ENCODE measurements around the gene NRG3.

The NRG3 gene

DNA sequence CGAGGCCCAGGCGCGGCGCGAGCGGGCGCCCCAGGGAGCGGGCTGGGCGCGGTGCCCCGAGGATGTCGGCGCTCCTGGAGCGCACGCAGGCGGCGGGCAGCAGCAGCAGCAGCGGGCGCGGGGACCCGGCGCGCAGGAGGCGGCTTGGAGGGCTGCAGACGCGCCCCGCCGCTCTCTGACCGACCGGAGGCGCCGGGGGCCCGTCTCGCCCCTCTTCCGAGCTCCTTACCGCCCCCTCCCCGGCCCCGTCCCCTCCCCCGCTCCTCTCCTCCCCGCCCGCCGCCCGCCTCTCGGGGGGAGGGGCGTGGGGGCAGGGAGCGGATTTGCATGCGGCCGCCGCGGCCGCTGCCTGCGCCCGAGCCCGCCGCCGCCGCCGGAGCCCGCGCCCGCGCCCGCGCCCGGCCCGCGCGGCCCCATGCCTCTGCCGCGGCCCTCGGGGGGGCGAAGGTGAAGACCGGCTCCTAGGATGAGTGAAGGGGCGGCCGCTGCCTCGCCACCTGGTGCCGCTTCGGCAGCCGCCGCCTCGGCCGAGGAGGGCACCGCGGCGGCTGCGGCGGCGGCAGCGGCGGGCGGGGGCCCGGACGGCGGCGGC, at the start of gene NRG3:
Gene NRG3 (plus strand): TSS at position 320 of the 592 bp plus-strand sequence.
- no peak for DNase-seq

DNA sequence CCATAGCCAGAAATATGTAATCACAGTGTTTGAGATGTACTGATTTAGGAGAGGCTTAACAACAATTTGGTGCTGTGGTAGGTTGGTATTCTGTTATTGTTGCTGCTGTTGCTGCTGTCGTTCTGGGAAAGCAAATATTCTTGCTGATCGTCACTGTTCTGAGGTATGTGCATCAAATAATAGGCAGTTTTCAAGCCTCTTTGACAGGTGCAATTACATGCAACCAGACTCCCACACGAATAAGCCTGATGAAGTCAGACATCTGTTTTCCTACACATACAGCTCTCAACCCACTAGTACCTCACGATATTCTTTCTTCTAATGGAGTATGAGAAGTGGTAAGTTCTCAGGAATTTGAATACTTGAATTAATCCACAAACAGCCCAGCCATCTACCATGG, 46.7 kb upstream of the NRG3 start:
- no peak for DNase-seq

DNA sequence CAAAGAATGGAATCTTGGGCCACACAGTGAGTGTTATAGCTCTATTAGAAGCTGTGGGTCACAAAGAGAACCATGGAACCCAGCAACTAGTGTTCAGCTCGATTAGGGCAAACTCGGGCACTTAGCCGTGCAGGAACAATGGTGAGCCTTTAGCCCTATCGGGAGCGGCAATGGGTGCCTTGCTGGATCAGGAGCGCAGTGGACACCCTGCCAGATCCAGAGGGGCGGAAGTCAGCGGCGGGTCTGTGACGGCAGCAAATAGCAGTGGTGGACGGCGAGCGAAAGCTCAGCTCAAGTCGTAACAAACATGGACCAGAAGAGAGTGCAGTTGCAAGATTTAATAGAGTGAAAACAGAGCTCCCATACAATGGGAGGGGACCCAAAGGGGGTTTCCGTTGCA, 43.9 kb upstream of the NRG3 start:
- no peak for DNase-seq

DNA sequence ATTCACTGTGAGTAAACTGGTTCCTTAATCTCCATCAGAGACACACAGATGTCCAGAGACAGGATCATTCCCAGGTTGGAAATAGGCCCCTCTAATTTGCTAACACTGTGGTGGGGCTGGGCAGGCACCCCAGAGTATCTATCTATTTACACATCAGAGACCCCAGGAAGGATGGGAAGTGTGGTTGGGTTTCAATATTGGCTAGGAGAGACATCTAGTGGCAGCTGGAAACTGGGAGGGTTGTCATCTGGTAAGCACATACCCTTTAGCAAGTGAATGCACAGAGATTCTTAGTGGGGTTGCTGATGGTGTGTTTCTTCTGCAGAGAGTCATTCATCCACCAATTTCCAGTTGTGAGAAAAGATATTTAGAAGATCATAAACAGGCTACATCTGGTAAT, 36.0 kb upstream of the NRG3 start:
- DNase-seq, result no peak

DNA sequence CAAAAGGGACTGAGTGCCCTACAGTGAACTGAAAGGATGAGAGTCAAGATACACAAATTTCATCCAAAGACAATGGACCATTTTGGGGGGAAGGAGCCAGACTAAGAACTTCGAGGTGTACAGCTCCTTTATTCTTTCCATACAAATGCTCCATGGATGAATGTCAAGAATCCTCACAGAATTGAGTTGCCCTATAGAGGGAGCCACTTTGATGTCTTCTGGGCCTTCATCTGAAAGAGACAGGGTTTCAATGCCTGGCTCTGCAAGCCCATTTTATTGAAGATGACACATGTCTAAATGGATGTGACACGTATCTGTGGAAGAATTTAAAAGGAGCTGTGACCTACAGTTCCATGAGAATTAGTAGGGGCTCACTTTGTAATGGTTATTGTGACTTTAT, 32.0 kb upstream of the NRG3 start:
- no peak for DNase-seq

DNA sequence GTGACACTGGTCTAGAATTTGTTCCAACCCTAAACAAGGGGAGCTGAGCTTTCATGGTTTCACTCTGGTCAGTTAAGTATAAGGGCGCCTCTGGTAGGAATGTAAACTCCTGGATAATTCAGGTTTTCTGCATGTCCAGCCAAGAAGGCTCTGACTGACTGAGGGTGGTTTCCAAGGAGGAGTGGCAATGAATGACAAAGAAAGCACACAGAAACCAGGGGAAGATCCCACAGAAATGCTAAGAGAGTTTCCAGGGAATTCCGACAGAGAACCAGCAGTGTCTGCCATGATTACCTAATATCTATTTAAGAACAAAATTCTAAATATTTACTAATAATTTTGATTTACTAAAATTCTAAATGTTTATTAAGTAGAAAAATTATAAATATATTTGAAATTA, 27.3 kb upstream of the NRG3 start:
- peak in 2 of 3 donors; percentile 1 to 12 for DNase-seq

DNA sequence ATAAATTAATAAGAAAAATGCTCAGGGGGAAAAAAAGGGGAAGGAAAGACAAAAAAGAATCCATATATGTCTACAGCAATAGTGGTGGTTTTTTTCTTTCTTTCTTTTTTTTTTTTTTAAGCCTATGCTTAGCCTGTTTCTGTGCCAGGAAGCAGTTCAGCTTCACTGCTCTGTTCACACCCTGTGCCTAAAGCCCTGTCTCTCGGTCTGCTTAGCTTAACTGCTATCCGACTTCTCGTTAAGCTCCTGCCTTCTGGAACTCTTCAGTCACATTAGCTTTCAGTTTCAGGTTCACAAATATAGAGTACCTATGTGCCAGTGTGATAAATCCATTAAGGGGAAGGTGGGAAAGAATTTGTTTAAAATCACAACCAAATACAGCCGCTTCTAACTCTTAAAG, 26.5 kb upstream of the NRG3 start:
- no peak for DNase-seq

DNA sequence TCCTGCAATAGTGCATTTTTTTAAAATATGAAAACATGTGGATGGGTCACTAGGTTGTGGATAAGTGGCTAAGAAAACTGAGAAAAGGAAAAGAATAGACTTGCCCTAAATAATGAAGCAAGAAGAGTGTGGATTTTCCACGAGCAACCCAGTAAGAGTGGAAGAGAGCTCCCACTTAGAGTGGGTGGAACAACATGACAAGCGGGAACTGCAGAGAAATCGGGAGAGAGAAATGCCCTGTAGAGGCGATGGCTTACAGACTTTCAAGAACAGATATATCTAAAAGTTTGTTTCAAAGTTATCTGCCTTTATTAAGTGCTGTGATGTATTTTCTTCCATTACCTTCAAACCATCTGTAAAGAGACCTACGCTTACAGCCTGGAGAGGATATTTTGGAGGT, 26.1 kb upstream of the NRG3 start:
- DNase-seq, result peak in 1 of 3 donors; percentile 10

DNA sequence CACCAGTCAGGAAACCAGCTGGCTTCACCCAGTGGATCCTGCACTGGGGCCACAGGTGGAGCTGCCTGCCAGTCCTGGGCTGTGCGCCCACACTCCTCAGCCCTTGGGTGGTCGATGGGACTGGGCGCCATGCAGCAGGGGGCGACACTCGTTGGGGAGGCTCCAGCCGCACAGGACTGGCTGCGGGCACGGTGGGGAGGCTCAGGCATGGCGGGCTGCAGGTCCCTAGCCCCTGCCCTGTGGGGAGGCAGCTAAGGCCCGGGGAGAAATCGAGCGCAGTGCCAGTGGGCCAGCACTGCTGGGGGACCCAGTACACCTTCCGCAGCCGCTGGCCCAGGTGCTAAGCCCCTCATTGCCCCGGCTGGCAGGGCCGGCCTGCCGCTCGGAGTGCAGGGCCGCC, 12.4 kb upstream of the NRG3 start:
- DNase-seq, result no peak

DNA sequence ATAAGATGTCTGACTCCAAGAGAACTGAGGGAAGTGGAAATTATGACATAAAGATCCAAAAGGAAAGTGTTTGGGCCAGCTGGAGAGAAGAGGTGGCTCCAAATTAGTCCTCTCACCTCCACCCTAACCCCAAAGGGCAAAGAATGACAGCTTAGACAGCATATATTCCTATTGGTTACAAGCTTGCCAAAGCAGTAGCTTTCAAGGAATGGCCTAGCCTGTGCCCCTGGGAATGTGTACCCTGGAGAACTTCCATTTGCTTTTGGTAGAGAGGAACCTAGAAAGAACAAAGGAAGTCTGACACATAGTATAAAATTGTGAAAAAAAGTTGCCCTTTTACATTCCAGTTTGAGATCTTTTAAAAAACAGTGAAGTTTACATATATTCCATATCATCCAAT, 11.2 kb upstream of the NRG3 start:
- no peak for DNase-seq

DNA sequence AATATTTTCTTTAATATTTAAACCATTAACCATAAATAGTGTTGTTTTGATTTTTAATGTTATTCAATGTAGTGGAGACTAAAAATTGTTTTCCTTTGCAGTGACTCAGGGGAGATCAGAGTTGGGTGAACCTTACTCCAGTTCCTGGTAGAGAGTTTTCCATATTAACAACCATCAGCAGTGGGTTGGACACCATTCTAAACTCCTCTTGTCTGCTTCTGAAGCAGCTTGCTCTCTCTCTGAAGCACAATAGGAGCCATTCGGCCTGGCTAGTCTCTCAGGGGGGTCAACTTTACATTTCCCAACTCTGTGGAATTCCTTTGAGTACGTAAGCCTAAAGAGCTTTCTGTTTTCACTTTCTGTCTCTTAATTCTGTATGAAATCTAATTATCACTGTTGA, 9.4 kb upstream of the NRG3 start:
- DNase-seq, result no peak

DNA sequence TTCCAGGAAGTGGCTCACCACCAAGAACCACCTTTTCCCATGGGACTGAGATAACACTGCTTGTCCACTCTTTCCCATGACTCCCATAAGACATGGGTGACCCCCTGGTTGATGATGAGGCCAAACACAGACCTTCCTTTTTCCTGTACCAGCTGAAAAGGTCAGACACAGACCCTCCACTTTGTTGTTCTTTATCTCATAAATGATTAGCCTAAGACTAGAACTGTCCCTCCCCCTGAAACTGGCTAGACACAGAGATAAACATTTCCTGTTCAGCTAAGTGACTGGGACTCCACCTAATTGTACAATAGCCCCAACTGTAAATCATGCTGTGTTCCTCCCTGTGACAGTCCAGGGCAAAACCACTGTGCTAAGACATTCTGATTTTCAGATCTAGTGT, 8.2 kb upstream of the NRG3 start:
- DNase-seq, result no peak

DNA sequence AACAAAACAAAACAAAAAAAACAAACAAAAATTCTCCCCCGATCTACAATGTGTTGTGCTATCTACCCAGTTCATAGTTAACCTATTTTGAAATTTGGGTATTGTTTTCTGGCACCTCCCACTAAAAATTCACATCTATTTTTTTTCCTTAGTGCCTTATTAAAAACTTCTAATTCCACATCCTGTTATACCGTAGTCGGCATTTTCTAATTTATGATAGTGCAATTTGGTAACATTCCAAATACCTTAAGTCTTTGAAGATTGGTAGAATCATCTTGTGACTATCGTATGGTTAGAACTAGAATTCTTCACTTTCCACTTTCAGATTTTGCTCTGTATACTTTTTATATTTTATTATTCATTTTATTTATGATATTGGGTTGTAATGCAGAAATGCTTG, 4.5 kb upstream of the NRG3 start:
- no peak for DNase-seq

DNA sequence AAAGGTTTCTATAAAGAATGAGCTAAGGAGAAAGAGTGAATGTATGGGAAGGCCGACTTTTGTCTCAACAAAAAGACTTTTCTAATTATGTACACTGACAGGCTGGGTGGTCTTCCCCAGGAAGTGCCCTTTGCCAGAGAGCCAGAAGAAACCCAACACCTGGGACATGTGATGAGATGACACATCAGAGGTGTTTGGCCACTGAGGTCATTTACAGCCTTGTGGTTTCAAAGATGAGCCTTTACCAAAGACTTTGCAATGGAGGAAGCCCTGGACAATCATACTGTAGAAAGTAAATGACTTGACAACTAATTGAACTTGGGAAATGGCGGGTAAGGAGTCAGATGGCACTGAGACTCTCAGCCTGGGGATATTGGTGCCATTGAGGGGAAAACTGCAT, 3.4 kb upstream of the NRG3 start:
- DNase-seq, result no peak

DNA sequence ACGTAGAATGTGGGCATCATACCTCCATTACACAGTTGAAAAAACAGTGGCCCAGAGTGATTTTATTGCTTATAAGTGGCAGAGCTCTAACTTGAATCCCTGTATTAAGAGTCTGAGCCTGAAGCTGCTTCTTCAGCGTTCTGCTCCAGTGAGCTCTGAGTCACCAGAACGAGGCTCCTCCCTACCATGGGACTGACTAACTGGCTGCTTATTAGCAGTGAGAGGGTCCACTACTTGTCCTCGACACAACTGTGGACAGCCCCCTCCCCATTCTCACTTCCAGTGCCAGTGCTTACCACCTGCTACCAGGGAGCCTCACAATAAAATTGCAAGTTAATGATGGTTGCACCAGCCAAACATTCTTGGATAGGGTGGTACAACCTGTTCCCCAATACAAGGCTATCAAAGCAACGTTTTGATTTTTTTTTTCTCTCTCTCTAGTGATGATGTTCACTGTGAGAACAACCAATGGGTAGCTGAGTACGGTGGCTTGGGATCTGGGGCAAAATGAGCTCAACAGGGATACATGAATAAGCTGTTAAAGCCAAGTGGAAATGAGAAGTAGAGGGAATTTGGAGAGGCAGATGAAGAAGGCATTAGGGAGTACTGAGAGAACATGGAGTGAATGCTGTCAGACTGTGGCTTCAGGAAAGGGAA, 2.7 kb upstream of the NRG3 start:
- DNase-seq, result no peak

DNA sequence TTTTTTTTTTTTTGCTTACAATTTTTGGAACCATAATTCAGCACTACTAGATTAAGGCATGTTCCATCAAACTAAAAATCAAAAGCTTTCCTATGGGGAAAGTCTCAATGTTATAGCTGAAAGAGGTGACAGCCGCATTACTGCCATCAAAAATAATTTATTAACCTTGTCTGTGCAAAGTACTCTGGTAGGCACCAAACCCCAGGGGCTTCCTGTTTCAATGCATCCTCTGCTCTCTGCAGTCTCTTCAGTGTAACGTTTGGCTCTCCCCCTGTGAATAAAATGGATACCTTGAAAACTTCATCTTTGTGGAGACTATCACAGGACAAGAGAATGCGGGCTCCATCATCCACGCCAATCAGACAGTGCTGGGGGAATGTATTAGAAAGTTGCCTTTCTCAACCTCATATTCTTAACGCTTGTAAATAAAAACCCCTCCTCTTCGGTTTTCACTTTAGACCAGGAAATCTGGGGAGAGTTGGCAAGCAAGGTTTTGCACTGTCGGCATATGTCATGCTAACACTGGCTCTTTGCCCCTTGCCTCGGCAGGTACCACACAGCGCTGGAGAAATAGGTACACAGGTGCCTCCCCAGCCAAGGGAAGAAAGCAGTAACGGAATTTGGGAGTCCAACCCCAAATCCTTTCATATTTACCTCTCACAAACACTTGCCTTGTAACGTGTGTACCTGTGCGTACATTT, 1.6 kb upstream of the NRG3 start:
- no peak for DNase-seq

DNA sequence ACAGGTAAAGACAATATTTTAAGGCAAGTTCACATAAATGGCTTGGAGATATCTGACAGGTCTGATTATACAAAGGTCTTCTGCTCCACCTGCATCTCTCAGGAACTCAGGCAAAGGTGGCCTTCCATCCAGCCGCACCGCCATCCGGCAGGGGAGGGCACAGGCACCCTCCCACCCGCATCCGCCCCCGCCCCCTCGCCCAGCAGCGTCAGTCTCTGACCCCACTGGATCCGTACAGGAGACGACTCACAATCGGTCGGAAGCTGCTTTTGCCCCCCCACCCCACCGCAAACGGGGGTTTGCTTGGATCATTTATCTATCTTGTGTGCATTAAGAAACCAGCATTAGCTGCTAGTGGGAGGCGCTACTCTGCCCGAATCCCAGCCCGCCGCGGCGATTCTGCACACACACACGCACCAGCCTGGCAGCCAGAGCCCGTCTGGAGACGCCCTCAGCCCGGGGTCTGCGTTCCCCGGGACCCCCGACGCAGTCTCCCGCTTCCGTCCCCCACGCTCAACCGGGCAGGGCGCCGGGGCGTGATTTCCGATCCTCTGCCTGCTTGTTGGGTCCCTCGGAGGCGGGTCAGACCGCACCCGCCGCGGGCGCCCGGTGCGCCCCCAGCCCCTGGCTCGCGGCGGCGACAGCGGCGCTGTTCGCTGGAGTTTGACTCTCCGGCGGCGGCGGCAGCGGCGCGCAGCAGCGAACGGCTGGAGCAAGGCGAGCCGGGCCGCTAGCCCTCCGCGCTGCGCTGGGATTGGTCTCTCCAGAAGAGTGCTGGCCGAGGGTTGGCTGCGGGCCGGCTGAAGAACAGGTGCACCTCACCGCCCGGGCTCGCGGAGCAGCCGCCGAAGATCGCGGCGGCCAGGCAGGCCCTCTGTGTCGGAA, 820 bp upstream of the NRG3 start:
- DNase-seq, result no peak

DNA sequence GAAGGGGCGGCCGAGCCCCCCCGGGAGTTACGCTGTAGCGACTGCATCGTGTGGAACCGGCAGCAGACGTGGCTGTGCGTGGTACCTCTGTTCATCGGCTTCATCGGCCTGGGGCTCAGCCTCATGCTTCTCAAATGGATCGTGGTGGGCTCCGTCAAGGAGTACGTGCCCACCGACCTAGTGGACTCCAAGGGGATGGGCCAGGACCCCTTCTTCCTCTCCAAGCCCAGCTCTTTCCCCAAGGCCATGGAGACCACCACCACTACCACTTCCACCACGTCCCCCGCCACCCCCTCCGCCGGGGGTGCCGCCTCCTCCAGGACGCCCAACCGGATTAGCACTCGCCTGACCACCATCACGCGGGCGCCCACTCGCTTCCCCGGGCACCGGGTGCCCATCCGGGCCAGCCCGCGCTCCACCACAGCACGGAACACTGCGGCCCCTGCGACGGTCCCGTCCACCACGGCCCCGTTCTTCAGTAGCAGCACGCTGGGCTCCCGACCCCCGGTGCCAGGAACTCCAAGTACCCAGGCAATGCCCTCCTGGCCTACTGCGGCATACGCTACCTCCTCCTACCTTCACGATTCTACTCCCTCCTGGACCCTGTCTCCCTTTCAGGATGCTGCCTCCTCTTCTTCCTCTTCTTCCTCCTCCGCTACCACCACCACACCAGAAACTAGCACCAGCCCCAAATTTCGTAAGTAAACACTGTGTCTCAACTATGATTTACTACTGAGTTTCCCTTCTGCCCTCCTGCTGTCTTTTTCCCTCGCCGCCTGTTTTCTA, 666 bp downstream of the NRG3 start:
- DNase-seq, result no peak

DNA sequence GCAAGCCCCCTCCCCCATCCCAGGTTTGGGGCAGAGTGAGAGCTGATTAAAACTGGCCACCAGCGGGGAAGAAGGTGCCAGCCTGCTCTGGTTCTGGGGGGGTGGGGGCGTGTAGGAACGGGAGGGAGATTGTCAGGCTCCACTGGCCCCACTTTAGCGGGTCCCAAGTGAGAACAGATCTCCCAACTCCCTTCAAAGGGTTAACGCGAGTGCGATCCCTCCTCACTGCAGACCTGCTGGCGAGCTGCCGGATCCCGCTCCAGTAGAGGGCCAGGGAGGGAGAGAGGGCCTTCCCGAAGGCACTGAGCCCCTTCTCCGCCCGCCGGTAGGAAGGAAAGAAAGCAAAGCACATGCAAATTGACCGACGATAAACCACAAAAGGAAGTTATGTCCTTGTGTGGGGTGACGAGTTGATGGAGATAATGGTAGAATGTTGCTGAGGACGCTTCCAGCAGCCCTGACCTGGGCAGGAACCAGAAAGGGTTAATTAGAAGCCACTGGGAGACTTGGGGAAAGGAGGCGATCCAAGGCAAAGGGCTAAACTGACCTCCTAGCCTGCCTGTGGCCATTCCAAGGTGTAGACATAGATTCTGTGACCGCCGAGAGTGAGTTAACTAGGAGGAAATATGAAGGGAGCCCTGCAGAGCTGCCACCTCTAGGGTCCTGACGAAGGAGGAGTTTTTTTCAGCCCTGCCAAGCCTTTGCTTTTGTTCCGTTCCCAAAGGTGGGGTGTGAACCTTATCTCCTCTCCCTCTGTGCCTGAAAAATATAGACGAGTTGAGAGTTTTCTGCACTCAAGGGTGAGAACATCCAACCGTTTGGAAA, 1.5 kb downstream of the NRG3 start:
- no peak for DNase-seq

DNA sequence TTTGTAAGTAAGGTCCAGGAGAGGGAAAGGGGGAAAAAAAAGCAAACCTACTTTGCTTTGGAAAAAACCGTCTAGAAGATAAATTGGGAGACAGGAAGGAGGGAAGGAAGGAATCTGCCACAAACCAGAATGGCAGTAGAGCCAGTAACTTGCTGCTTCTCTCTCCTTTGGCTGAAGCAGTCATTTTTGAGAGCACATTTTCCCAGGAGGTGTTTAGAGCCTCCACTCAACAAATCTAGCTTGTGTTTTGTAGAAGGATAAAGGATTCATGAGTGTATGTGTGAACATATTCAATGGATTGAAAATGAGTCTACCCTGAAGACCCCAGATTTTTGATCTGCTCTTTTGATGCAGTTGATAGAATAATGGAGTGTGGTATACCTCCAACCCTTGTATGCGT, 2.6 kb downstream of the NRG3 start:
- DNase-seq, result no peak

DNA sequence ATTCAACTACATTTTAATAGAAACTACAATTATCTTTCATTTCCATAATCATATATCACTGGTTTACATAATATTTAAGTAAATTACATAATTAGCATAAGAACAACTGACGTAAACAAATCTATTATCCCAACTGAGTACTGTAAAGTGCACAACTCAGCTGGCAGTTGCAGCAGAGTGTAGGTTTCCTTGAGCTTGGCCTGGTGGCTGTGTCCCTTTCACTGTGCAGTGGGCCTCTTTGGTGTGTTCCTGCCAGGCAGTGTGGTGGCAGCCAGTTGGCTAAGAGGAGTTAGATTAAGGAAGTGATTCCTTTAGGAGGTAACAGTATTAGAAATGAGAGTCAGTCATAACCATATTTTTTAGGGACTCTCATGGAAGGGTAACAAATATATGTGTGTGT, 7.0 kb downstream of the NRG3 start:
- DNase-seq, result no peak

DNA sequence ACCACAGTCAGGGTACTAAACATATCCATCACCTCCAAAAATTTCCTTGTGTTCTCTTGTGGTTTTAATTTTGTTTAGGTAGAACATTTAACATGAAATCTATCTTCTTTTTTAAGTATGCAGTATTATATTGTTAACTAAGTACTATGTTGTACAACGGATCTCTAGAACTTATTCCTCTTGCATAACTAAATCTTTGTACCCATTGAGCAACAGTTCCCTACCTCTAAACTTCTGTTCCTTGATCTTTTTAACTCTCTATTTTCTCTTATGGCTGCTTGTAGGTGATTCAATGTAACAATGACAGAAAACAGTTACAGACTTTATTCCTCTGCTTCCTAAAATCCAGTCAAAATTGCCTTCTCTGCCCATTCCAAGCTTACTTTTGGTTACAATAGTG, 9.9 kb downstream of the NRG3 start:
- DNase-seq, result no peak

All from suppressor macrophage treated with lipopolysaccharide for 1 hour (primary cell).